ENCODE measurements around the gene SLC49A4. TPM values are rescaled to one million over a fixed set of nuclear protein-coding genes. Genes with fewer than 3 reads are reported as not detected.

The SLC49A4 gene
- polyA plus RNA-seq, 3 donors: 12.9 to 19.0 (median 18.6) TPM

DNA sequence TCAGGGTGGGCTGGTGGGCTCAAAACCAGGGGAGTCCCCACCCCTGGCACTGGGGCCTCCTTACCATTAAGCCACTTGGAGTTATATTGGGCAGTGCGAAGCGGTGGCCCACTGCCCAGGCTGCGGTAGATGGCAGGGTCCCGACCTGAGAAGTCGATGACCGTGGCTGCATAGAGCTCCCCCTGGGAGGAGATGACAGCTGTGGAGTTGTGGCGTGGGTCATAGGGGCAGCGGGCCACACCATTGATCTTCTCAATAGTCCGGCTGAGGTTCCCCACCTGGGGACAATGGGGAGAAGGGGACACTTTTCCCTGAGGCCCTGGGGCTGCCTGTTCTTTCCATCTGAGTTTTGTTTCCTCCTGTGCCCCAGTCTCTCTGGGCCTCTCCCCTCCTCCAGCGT is 132.9 kb downstream of the SLC49A4 start:
- no peak for DNase-seq
- intact Hi-C loops (cut with micrococcal nuclease): no loop called here

GRCh38 chr3:122928396-122929187 is 133.7 kb downstream of the SLC49A4 start:
- intact Hi-C loops (cut with micrococcal nuclease): no loop called here

More for the DNA sequence above, 132.9 kb downstream of the SLC49A4 start:
- 89% methylated on average over 5 of the region's 10 CpGs for WGBS (ENCODE audit: insufficient coverage)
- Mint-ChIP-seq H3K4me3 (no peak overlapping the region), H3K9me3 (peaks cover 0 to 2% (median 0%) of the 10 kb centered on the region in 7 donors), H3K27ac (peak overlapping the region in 1 of 7 donors; percentile 10), H3K27me3 (ENCODE audit: low read depth in 3 of 3) (peaks cover 2 to 9% (median 6%) of the 10 kb centered on the region in 3 donors), H3K4me1 (no peaks in the 10 kb centered on the region), H3K36me3 (no peaks in the 10 kb centered on the region)
- no peak overlapping the region for H2AFZ ChIP-seq (ENCODE audit: insufficient read depth, low read depth, low read length, poor library complexity, severe bottlenecking)
- no peaks in the 10 kb centered on the region for H3K9me3 ChIP-seq (replicated peaks in 1 of 2; ENCODE audit: control insufficient read depth in 1 of 2, insufficient read depth in 1 of 2, low read length in 2 of 2)
- no peaks in the 10 kb centered on the region for H3K4me1 ChIP-seq (ENCODE audit: control insufficient read depth in 1 of 2, insufficient read depth in 2 of 2, low read length in 2 of 2)
- peaks cover 4 to 11% of the 10 kb centered on the region in 2 donors for H3K27me3 ChIP-seq (ENCODE audit: control insufficient read depth in 2 of 2, insufficient read depth in 2 of 2, low read length in 2 of 2)
- no peak overlapping the region for H3K27ac ChIP-seq (ENCODE audit: low read depth in 1 of 2, low read length in 2 of 2)
- no peak overlapping the region for H3K4me3 ChIP-seq (replicated peaks in 1 of 3; ENCODE audit: low read depth in 2 of 3, low read length in 3 of 3)
- no peaks in the 10 kb centered on the region for H3K79me2 ChIP-seq (ENCODE audit: insufficient read depth, low read length)
- H3K36me3 ChIP-seq (replicated peaks in 1 of 2; ENCODE audit: control insufficient read depth in 1 of 2, insufficient read depth in 2 of 2, low read length in 2 of 2): no peaks in the 10 kb centered on the region
- H3K9ac ChIP-seq (ENCODE audit: insufficient read depth, low read length, poor library complexity, severe bottlenecking): no peak overlapping the region
- H4K20me1 ChIP-seq (ENCODE audit: insufficient read depth, low read length): no peaks in the 10 kb centered on the region
- no peak overlapping the region for H3K4me2 ChIP-seq (replicated peaks; ENCODE audit: extremely low read depth, low read length, poor library complexity, severe bottlenecking)
- TF ChIP-seq, protein P1, sequence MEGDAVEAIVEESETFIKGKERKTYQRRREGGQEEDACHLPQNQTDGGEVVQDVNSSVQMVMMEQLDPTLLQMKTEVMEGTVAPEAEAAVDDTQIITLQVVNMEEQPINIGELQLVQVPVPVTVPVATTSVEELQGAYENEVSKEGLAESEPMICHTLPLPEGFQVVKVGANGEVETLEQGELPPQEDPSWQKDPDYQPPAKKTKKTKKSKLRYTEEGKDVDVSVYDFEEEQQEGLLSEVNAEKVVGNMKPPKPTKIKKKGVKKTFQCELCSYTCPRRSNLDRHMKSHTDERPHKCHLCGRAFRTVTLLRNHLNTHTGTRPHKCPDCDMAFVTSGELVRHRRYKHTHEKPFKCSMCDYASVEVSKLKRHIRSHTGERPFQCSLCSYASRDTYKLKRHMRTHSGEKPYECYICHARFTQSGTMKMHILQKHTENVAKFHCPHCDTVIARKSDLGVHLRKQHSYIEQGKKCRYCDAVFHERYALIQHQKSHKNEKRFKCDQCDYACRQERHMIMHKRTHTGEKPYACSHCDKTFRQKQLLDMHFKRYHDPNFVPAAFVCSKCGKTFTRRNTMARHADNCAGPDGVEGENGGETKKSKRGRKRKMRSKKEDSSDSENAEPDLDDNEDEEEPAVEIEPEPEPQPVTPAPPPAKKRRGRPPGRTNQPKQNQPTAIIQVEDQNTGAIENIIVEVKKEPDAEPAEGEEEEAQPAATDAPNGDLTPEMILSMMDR (IDR thresholded peaks at IDR 0.05): no peak

More at GRCh38 chr3:122928396-122929187, 133.7 kb downstream of the SLC49A4 start:
- no peaks in the 10 kb centered on the region for H3K4me1 ChIP-seq (ENCODE audit: control insufficient read depth in 1 of 2, insufficient read depth in 2 of 2, low read length in 2 of 2)
- H3K36me3 Mint-ChIP-seq: no peaks in the 10 kb centered on the region
- H3K9ac ChIP-seq (ENCODE audit: insufficient read depth, low read length, poor library complexity, severe bottlenecking): no peak overlapping the region
- no peak overlapping the region for H2AFZ ChIP-seq (ENCODE audit: insufficient read depth, low read depth, low read length, poor library complexity, severe bottlenecking)
- H3K4me3 Mint-ChIP-seq: no peak overlapping the region
- DNase-seq: no peak
- no peaks in the 10 kb centered on the region for H3K9me3 Mint-ChIP-seq
- peaks cover 0 to 2% of the 10 kb centered on the region in 2 donors for H3K27me3 ChIP-seq (ENCODE audit: control insufficient read depth in 2 of 2, insufficient read depth in 2 of 2, low read length in 2 of 2)
- TF ChIP-seq, protein P1 (IDR thresholded peaks at IDR 0.05): no peak
- H3K27ac ChIP-seq (ENCODE audit: low read depth in 1 of 2, low read length in 2 of 2): no peak overlapping the region
- H3K4me3 ChIP-seq (replicated peaks in 1 of 3; ENCODE audit: low read depth in 2 of 3, low read length in 3 of 3): no peak overlapping the region
- no peaks in the 10 kb centered on the region for H3K4me1 Mint-ChIP-seq
- no peaks in the 10 kb centered on the region for H3K79me2 ChIP-seq (ENCODE audit: insufficient read depth, low read length)
- WGBS (ENCODE audit: insufficient coverage): 97% methylated on average over 15 of the region's 24 CpGs
- no peaks in the 10 kb centered on the region for H3K36me3 ChIP-seq (replicated peaks in 1 of 2; ENCODE audit: control insufficient read depth in 1 of 2, insufficient read depth in 2 of 2, low read length in 2 of 2)
- no peak overlapping the region for H3K4me2 ChIP-seq (replicated peaks; ENCODE audit: extremely low read depth, low read length, poor library complexity, severe bottlenecking)
- H4K20me1 ChIP-seq (ENCODE audit: insufficient read depth, low read length): no peaks in the 10 kb centered on the region
- H3K27ac Mint-ChIP-seq: peak overlapping the region in 2 of 7 donors; percentile 15 to 60
- H3K9me3 ChIP-seq (replicated peaks in 1 of 2; ENCODE audit: control insufficient read depth in 1 of 2, insufficient read depth in 1 of 2, low read length in 2 of 2): no peaks in the 10 kb centered on the region
- peaks cover 2 to 9% (median 6%) of the 10 kb centered on the region in 3 donors for H3K27me3 Mint-ChIP-seq (ENCODE audit: low read depth in 3 of 3)
